CD14-positive monocyte (primary cell): ENCODE results near the gene EGFR. TPM values are rescaled to one million over a fixed set of nuclear protein-coding genes. Genes with fewer than 3 reads are reported as not detected.

ENCODE experiments used
- DNase-seq, 3 donors: peaks; one replicate each; pipeline ENCODE4 v3.0.0-alpha.2; 2011 to 2022
- H2AFZ ChIP-seq: 2 replicates; pipeline ENCODE4 v1.6.0; 2012; ENCODE audit warnings: mild to moderate bottlenecking, low read depth, low read length, inconsistent platforms; ENCODE audit not compliant: insufficient read depth, poor library complexity, severe bottlenecking
- H3K27ac ChIP-seq, 2 donors: 1 replicate in 1 of 2; 2 replicates in 1 of 2; pipeline ENCODE4 v1.5.1; 2012 to 2013; ENCODE audit warnings: low read length in 2 of 2, control low read depth in 1 of 2, inconsistent platforms in 1 of 2, low read depth in 1 of 2, mild to moderate bottlenecking in 1 of 2
- H3K27me3 ChIP-seq, 2 donors: one replicate each; pipeline versions ENCODE4 v1.6.0 to v1.6.1; 2011 to 2013; ENCODE audit warnings: low read length in 2 of 2; ENCODE audit not compliant: control insufficient read depth in 2 of 2, insufficient read depth in 2 of 2
- H3K36me3 ChIP-seq, 2 donors: replicated peaks in 1 of 2; 1 replicate in 1 of 2; 2 replicates in 1 of 2; pipeline versions ENCODE4 v1.5.1 to v1.6.1; 2012 to 2013; ENCODE audit warnings: low read length in 2 of 2, control low read depth in 1 of 2, inconsistent platforms in 1 of 2, mild to moderate bottlenecking in 1 of 2; ENCODE audit not compliant: insufficient read depth in 2 of 2, control insufficient read depth in 1 of 2
- H3K4me1 ChIP-seq, 2 donors: 1 replicate in 1 of 2; 2 replicates in 1 of 2; pipeline versions ENCODE4 v1.5.1 to v1.6.1; 2012 to 2013; ENCODE audit warnings: low read length in 2 of 2, control low read depth in 1 of 2, inconsistent platforms in 1 of 2, mild to moderate bottlenecking in 1 of 2, moderate library complexity in 1 of 2; ENCODE audit not compliant: insufficient read depth in 2 of 2, control insufficient read depth in 1 of 2
- H3K4me2 ChIP-seq: replicated peaks from 2 replicates; pipeline ENCODE3; 2012; ENCODE audit warnings: low read length, moderate library complexity, mild to moderate bottlenecking; ENCODE audit not compliant: poor library complexity, severe bottlenecking; ENCODE audit errors: extremely low read depth
- H3K4me3 ChIP-seq, 3 experiments: fragments of 200-600 bp in 1 of 3; sonication (generic) in 1 of 3; replicated peaks in 1 of 3; 1 replicate in 2 of 3; 2 replicates in 1 of 3; pipeline ENCODE4 v1.5.1; 2011 to 2013; ENCODE audit warnings: low read length in 3 of 3, mild to moderate bottlenecking in 3 of 3, control low read depth in 2 of 3, low read depth in 2 of 3, inconsistent platforms in 1 of 3, moderate library complexity in 1 of 3
- H3K79me2 ChIP-seq: 2 replicates; pipeline ENCODE4 v1.6.0; 2012; ENCODE audit warnings: mild to moderate bottlenecking, control low read depth, inconsistent platforms, low read length, moderate library complexity; ENCODE audit not compliant: insufficient read depth
- H3K9ac ChIP-seq: 2 replicates; pipeline ENCODE4 v1.6.0; 2017; ENCODE audit warnings: low read length, mild to moderate bottlenecking; ENCODE audit not compliant: insufficient read depth, poor library complexity, severe bottlenecking
- H3K9me3 ChIP-seq, 2 donors: replicated peaks in 1 of 2; 1 replicate in 1 of 2; 2 replicates in 1 of 2; pipeline versions ENCODE4 v1.5.1 to v1.6.1; 2012 to 2013; ENCODE audit warnings: low read length in 2 of 2, control low read depth in 1 of 2; ENCODE audit not compliant: control insufficient read depth in 1 of 2, insufficient read depth in 1 of 2
- H4K20me1 ChIP-seq: 2 replicates; pipeline ENCODE4 v1.6.0; 2012; ENCODE audit warnings: mild to moderate bottlenecking, low read length, control low read depth, moderate library complexity; ENCODE audit not compliant: insufficient read depth
- H3K27ac Mint-ChIP-seq, 7 donors: one replicate each; pipeline ENCODE4 v1.8.0; 2020; ENCODE audit warnings: mild to moderate bottlenecking in 7 of 7, mixed read lengths in 7 of 7, moderate library complexity in 6 of 7, inconsistent platforms in 2 of 7
- H3K27me3 Mint-ChIP-seq, 3 donors: one replicate each; pipeline ENCODE4 v1.8.0; 2021 to 2022; ENCODE audit warnings: low read depth in 3 of 3, mild to moderate bottlenecking in 3 of 3, mixed read lengths in 3 of 3, moderate library complexity in 3 of 3, inconsistent platforms in 1 of 3
- H3K36me3 Mint-ChIP-seq, 2 donors: one replicate each; pipeline ENCODE4 v1.8.0; 2020; ENCODE audit warnings: mixed read lengths in 2 of 2, inconsistent platforms in 1 of 2, mild to moderate bottlenecking in 1 of 2
- H3K4me1 Mint-ChIP-seq: one replicate; pipeline ENCODE4 v1.8.0; 2020; ENCODE audit warnings: mild to moderate bottlenecking, mixed read lengths
- H3K4me3 Mint-ChIP-seq, 2 donors: one replicate each; pipeline ENCODE4 v1.8.0; 2020; ENCODE audit warnings: mild to moderate bottlenecking in 2 of 2, mixed read lengths in 2 of 2, moderate library complexity in 1 of 2
- H3K9me3 Mint-ChIP-seq, 7 donors: one replicate each; pipeline ENCODE4 v1.8.0; 2020 to 2022; ENCODE audit warnings: mixed read lengths in 7 of 7, mild to moderate bottlenecking in 6 of 7, moderate library complexity in 6 of 7, inconsistent platforms in 2 of 7
- WGBS: methylation state at CpG from one replicate; pipeline ENCODE4 v1.1.5; 2013; ENCODE audit warnings: missing lambda C conversion rate; ENCODE audit not compliant: insufficient coverage; 5-methylcytosine and 5-hydroxymethylcytosine counted together
- intact Hi-C, 2 donors: fragments of 100-400 bp; cut with micrococcal nuclease; formaldehyde crosslinking; loops; one replicate each; pipeline versions ENCODE4 v1.15.0 to v1.15.1; 2023
- polyA plus RNA-seq, 3 donors: library from polyadenylated mRNA; depleted of rRNA in 1 of 3; unstranded in 2 of 3; stranded (reverse) in 1 of 3; fragments of 300-500 nt in 2 of 3; fragments of >200 nt in 1 of 3; fragmentation: Illumina TruSeq in 2 of 3; gene quantifications; 1 replicate in 2 of 3; 2 replicates in 1 of 3; pipeline ENCODE4 v1.2.3, GENCODE V29; 2012 to 2021
- TF ChIP-seq, protein P1 (sequence below): fragments of 200-600 bp; IDR thresholded peaks from one replicate; pipeline ENCODE4 v1.8.0; 2022; ENCODE audit warnings: antibody characterized with exemption, mild to moderate bottlenecking

The EGFR gene
- polyA plus RNA-seq, 3 donors = not detected

DNA sequence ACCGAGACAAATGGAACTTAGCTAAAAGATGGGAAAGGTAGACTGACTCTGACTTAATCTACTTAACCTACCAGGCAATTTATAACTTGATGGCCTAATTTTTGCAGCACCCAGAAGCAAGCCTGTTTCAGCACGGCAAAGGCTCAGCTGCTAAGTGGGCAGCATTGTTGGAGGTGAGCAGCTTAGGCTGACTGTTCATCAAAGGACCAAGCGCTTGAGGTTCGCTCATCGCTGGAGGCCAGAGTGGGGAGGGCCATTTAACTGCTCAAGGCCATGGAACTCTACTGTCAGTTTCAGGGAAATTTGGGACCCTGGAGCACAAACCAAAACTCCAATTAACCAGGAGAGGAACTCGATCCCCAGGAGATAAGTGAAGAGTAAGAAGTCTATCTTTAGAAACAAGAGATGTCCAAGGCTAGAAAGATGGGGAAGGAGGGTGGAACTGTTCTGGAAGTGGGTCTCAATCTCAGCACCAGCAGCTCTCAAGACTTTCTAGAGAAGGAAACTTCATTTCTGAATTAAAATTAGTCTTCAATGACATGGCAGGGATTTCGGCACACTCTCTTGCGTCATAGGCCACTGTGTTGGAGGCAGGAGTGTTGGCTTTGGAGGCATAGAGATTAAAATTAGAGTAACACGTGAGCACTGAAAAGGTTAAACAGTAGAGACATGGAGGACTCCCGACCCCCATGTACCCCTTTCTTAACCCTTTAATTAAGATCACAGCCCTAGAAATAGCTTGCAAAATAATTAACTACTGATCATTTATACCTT is 43.1 kb downstream of the EGFR start:
- Histone ChIP-seq H3K36me3 (no peaks in the 10 kb centered on the region), H2AFZ (no peak overlapping the region), H4K20me1 (no peaks in the 10 kb centered on the region), H3K4me2 (no peak overlapping the region), H3K27me3 (no peaks in the 10 kb centered on the region), H3K9ac (no peak overlapping the region), H3K79me2 (no peaks in the 10 kb centered on the region), H3K9me3 (no peaks in the 10 kb centered on the region), H3K4me1 (no peaks in the 10 kb centered on the region), H3K27ac (no peak overlapping the region), H3K4me3 (no peak overlapping the region)
- Mint-ChIP-seq H3K4me1 (no peaks in the 10 kb centered on the region), H3K4me3 (no peak overlapping the region), H3K36me3 (no peaks in the 10 kb centered on the region), H3K9me3 (peaks cover 0 to 5% (median 2%) of the 10 kb centered on the region in 7 donors), H3K27me3 (peaks cover 0 to 4% (median 0%) of the 10 kb centered on the region in 3 donors), H3K27ac (no peak overlapping the region)
- 100% methylated on average over 3 of the region's 10 CpGs for WGBS
- no peak for DNase-seq
- TF ChIP-seq, protein P1, sequence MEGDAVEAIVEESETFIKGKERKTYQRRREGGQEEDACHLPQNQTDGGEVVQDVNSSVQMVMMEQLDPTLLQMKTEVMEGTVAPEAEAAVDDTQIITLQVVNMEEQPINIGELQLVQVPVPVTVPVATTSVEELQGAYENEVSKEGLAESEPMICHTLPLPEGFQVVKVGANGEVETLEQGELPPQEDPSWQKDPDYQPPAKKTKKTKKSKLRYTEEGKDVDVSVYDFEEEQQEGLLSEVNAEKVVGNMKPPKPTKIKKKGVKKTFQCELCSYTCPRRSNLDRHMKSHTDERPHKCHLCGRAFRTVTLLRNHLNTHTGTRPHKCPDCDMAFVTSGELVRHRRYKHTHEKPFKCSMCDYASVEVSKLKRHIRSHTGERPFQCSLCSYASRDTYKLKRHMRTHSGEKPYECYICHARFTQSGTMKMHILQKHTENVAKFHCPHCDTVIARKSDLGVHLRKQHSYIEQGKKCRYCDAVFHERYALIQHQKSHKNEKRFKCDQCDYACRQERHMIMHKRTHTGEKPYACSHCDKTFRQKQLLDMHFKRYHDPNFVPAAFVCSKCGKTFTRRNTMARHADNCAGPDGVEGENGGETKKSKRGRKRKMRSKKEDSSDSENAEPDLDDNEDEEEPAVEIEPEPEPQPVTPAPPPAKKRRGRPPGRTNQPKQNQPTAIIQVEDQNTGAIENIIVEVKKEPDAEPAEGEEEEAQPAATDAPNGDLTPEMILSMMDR = no peak
- intact Hi-C loops = no loop called here

DNA sequence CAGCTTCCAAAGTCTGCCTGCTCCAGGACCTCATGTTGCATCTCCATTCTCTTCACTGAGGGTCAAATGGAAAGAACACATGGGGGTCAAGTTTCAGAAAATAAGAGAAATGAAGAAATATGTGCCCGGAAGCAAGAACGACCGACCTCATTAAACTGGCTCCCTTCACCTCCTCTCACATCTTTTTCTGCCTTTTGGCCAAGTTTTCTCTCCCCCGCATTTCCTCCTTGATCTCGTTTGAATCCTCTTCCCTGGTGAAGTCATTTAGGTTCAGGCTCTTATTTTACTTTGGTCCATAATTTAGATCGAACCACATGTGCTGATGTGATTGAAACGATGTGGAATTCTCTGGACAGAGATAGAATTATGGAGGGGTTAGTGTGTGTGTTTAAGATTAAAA is 44.2 kb downstream of the EGFR start:
- no peak overlapping the region for H2AFZ ChIP-seq
- H3K27ac ChIP-seq = no peak overlapping the region
- WGBS = 89% methylated on average over 4 of the region's 7 CpGs
- no peaks in the 10 kb centered on the region for H3K36me3 ChIP-seq
- no peak overlapping the region for H3K4me3 ChIP-seq
- no peaks in the 10 kb centered on the region for H3K9me3 ChIP-seq
- TF ChIP-seq, protein P1 = no peak
- H3K4me1 ChIP-seq = no peaks in the 10 kb centered on the region
- Mint-ChIP-seq H3K36me3 (no peaks in the 10 kb centered on the region), H3K27me3 (peaks cover 0 to 4% (median 2%) of the 10 kb centered on the region in 3 donors), H3K4me3 (no peak overlapping the region), H3K27ac (no peak overlapping the region), H3K9me3 (peaks cover 0 to 6% (median 2%) of the 10 kb centered on the region in 7 donors), H3K4me1 (no peaks in the 10 kb centered on the region)
- H3K4me2 ChIP-seq = no peak overlapping the region
- DNase-seq = no peak
- intact Hi-C loops = no loop called here
- no peak overlapping the region for H3K9ac ChIP-seq
- H3K27me3 ChIP-seq = no peaks in the 10 kb centered on the region
- H4K20me1 ChIP-seq = no peaks in the 10 kb centered on the region
- no peaks in the 10 kb centered on the region for H3K79me2 ChIP-seq
